ENCODE measurements around the gene CACNG5.
"Not testable (repeated sequence)": the region's sequence is repeated elsewhere in the genome, so short reads cannot be mapped to it uniquely, and the experiment has no call there.

Gene CACNG5

DNA sequence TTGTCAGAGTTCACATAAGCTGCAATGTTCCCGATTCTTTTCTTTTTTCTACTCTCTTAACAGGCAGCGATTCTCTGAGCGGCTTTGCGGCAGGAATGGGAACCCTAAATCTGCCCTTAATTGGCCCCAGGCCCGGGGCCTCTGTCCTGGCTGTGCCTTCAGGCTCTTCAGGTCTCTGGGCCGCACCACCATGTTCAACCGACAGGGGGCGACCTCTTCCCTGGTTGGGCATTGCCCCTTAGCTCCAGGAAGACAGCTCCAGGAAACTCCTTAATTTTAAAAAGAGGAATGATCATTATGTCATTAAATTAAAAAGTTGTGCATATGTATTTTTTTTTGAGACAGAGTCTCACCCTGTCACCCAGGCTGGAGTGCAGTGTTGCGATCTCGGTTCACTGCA lies 20.3 kb downstream of the CACNG5 start:
- no peak for DNase-seq

DNA sequence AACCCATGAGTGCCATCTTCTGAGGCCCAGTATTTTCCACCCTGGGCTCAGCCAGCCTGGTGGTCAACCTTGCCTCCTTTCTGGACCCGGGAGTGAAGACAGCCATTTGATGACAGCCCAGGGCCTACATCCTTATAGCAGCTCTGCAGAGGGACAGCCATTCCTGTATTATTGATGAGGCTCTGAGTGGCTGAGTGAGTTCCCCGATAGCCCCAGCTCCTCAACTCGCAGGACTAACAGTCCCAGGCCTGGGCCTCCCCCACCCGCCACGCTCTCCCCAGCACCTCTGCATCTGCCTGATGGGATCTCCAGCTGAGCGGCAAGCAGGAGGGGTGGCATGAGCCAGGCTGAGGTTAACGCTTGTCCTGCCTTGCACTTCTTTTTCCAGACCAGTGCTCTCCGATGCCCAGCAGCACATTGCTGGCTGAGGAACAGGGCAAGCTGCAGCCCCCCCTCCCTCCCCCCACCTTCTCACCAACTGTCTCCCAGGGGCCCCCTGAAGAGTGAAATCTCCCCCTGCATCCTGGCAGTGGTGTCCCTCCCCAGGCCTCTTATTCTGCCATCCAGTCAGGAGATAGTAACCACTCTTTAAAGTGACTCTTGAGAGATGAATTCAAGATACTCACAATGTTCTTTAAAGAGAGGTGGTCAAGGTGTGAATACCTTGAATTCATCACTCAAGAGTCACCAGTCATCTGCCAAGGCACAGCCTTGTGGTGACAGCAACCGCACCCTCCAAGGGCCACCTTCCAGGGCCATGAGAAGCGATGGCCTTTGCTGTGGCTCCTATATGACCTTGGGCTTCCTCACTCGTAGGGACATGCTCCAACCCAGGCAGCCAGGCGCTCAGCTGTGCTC lies 23.5 kb downstream of the CACNG5 start:
- DNase-seq: no peak

DNA sequence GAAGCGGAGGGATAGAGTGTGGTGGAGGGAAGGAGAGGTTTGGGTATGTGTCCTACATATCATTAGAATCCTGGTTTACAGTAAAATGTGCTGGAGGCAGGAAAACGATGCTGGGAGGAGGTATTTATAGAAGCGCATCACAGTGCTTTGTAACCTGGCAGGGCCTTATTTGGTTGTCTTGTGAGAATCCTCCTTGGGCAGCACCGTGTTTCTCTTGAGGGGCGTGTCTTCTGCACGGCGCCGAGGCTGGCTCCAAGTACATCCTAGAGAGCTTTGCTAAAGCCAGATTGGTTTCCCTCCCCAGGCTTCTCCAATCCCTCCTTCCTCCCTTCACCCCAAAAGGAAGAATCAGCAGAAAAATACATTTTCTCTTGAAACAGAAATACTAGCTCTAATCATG lies 24.4 kb downstream of the CACNG5 start:
- DNase-seq: no peak

DNA sequence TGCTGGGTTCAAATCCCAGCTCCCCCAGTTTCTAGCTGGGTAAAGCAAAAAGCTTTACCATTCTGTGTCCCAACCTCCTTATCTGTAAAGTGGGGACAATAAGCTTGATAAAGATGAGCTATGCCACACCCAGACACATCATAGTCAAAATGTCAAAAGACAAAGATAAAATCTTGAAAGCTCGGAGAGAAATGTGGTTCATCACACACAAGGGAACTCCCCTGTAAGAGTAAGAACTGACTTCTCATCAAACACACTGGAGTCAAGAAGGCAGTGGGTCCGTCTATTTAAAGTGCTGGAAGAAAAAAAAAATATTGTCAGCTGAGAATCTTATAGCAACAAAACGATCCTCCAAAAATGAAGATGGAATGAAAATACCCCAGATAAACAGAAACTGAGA lies 25.3 kb downstream of the CACNG5 start:
- no peak for DNase-seq

DNA sequence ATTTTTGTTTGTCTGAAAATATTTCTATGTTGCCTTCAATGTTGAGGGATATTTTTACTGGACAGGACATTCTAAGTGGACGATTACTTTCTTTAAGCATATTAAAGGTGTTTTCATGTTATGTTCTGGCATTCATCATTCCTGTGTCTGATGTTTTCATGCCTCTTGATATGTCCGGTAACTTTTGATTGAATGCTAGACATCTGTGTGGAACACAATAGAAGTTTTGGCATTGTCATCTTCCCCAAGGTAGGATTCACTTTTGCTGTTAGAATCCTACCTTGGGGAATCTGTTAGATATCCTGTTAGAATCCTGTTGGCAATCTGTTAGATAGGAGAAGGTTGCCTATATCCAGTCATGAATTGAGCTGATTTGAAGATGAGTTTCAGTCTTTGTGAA lies 28.9 kb downstream of the CACNG5 start:
- DNase-seq: no peak

DNA sequence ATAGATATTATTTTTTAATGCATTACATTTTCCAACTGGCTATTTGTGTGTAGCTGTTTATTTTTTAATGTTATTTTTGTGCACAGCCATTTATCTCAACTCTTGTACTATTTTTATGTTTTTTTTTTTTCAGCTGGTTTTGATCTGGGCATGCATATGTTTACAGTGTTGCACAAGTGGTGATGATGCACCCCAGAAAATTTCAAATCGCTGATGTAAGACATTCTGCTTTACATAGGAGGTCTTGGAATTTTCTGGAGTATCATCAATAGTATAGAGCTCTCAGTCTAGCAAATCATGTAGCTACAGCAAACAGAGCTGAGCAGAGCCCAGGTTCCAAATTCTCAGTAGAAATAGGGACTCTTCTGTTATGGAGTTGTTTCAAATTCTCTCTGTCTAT lies 30.2 kb downstream of the CACNG5 start:
- DNase-seq: no peak

DNA sequence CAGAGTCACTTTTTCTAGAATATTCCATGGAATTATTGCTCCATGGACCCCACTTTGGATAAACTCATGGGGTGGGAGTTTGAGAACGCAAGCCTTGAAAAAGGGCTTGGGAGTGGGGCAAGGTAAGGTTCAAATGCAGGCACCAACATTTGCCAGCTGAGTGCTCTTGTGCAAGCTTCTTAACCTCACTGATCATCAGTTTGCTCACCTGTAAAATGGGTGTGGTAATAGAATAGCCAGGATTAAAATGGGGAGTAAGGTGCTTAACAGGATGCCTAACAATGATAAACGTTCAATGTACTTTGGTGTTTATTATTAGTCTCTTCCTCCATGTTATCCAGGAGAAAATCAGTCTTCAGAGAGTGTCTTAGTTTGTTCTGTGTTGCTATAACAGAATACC lies 39.0 kb downstream of the CACNG5 start:
- DNase-seq: no peak

DNA sequence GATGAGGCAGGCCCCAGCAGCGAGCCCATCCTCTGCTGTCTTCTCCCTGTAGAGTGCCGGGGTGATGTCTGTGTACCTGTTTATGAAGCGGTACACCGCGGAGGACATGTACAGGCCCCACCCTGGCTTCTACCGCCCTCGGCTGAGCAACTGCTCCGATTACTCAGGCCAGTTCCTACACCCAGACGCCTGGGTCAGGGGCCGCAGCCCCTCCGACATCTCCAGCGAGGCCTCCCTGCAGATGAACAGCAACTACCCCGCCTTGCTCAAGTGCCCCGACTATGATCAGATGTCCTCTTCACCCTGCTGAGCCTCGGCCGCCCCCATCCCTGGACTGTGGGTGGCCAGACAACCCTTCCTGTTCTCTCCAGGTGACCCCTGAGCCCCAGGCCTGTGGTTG lies 50.0 kb downstream of the CACNG5 start:
- DNase-seq: no peak

DNA sequence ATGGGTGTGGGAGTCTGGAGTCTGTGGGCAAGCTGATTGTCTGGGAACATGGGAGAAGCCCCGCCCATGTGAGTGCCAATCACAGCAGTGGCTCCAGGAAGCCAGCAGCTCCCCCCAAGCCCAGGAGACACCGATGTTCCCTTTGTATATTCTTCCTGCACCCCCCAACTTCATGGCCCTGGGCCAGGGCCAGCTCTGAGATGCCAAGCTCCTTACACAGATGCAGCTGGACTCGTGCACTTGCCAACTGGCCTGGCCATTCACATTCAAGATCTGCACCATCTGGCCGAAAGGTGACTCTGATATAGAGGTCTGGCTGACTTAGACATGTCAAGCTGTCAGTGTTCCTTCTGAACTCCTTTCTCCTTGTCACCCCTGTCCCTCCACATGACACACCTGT lies 50.5 kb downstream of the CACNG5 start:
- peak; percentile 58 for DNase-seq

DNA sequence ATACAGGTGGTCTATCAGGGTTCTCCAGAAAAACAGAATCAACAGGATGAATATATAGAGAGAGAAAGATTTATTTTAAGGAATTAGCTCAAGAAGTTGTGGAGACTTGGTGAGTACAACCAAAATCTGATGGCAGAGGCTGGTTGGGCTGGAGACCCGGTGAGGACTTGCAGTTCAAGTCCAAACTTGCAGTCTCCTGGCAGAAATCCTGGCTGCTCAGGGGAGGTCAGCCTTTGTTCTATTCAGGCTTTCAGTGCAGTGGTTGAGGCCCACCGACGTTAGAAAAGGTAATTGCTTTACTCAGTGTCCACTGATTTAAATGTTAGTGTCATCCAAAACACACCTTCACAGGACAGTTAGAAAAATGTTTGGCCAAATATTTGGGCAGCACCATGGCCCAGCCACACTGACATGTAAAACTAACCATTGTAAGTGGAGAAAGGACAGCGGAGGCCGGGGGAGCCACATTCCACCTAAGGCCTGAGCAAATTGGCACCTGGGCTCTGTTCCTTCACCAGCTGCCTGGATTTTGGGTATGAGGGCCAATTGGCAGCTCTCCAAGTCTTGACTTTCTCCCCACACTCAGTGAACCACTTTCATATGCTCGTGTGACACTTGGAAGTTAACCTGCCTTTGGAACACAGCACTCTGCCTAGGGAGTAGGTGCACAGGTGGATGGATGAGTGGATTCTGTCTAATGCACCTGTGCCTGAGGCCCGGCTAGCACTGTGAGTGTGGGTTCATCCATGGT lies 54.7 kb downstream of the CACNG5 start:
- DNase-seq: no peak

DNA sequence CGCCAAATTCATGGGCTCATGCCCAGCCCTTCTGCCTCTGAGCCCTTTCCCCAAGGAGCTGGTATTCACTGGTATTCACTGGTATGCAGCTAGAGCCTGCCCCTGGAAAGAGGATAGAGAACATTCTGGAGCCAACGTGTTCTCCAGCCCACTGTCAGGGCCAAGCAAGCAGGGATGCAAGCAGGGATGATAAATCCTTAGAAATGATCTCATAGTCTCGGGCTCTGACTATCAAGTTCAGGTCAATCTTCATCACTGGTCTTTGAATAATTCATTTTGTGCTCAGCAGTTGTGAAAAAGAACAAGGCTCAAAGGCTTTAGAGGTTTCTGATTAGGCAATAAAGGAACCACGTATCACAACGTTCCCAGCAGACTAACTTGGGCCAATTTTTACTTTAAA lies 57.3 kb downstream of the CACNG5 start:
- DNase-seq: no peak

DNA sequence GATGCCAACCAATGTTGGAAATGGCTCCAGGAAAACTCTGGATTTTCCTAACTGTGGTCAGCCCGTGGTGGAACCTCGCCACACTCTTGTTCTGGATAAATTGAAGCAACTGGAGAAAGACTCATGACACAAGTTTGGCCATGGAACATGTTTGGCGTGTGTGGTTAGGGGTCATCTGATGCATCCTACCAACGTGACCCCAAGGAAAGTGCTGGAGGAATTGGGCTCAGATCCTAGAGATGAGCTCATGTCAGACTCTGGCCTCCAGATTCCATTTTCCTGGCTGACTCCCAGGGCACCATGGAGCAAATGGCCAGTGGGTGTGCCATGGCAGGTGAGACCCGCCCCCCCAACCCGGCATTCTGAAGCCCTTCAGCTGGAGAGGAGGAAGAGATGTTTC lies 58.5 kb downstream of the CACNG5 start:
- DNase-seq: no peak

DNA sequence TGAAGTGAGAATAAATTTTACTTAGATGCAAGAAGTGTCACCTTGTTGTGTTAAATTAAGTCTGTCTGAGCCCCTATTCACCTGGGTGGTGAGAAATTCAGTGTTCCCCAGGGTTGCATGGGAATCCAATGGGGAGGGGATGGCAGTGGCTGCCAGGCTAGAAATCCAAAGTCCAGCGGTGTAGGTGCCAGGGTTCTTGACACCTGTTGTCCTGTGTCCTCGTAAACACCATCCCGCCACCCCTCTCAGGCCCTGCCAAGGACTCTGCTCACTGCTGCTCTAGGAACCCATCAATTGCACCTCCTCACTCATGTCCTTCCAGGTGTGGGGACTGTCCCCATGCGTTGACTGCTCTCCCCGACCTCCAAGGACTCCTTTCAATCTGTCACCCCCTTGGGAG lies 58.9 kb downstream of the CACNG5 start:
- DNase-seq: no peak

DNA sequence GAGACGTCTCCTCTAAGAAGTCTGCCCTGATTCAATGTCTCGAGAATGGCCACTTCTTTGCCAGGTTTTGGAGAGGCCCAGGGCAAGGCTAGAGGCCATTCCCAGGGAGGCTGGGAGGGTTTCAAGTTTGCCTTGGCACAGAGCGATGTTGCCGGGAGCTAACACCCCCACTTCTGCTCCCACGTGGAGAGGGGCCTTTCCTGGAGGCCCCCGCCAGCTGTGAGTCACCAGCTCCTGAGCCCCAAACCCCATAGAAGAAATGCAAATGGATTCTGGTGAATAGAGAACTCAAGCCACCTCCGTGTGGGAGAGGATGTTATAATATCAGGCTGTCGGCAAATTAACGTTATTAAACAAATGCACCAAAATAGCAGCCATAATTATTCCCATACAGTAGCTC lies 62.2 kb downstream of the CACNG5 start:
- no peak for DNase-seq

DNA sequence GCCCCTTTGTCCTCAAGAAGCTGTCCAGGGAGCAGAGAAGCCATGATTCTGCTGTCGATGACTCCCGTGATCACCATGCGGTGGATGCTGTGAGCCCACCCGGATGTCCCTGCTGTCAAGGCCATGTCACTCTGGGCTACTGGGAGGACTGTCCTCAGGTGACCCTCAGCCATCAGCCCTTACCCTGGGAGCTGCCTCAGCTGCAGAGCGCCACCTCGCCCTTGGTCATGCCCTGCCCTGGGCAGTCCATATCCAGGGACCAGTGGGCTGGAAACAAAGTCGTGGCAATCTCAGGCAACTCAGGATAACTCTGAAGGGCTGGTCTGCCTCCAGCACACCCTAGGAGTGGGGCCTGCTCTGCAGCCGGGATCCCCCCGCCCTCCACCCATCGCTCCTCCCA lies 63.6 kb downstream of the CACNG5 start:
- DNase-seq: no peak

DNA sequence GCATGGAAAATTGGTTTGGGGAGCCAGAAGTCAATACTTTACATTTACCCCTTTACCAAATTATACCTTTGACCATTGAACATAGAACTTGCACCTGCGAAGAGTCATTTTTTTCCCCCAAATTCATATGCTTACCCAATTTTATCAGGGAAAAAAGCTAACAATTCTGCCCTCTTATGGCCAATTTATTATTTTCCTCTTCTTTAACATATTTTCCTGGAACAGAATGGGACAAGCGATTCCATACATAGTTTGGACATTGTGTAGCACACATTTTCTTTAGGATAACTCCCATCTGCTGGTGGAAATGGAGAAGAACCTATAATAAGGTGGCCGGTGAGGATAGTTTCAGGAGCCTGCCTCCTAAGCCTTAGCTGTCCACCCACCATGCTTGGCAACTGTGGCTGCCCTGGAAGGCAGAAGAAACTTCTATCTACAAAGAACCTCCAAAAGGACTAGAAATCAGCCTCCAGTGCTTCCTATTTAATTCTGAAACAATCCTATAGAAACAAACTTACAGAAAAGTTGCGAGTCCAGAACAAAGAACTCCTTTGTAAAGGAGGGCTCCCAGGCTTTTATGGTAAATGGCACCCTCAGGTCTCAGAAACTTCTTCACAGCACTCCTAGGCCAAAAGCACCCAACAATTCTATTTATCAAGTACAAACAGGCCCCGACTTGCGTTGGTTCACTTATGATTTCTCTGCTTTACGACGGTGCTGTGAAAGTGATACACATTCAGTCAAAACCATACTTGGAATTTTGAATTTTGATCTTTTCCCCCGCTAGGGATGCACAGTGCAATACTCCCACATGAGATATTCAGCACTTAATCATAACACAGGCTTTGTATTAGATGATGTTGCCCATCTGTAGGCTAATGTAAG lies 65.5 kb downstream of the CACNG5 start:
- DNase-seq: peak; percentile 22

DNA sequence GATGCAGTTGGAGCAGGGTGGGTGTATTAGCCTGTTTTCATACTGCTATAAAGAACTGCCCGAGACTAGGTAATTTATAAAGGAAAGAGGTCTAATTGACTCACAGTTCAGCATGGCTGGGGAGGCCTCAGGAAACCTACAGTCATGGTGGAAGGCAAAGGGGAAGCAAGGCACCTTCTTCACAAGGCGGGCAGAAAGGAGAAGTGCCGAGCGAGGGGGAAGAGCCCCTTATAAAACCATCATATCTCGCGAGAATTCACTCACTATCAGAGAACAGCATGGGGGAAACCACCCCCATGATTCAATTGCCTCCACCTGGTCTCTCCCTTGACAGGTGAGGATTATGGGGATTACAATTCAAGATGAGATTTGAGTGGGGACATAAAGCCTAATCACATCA lies 68.4 kb downstream of the CACNG5 start:
- DNase-seq: not testable (repeated sequence)

DNA sequence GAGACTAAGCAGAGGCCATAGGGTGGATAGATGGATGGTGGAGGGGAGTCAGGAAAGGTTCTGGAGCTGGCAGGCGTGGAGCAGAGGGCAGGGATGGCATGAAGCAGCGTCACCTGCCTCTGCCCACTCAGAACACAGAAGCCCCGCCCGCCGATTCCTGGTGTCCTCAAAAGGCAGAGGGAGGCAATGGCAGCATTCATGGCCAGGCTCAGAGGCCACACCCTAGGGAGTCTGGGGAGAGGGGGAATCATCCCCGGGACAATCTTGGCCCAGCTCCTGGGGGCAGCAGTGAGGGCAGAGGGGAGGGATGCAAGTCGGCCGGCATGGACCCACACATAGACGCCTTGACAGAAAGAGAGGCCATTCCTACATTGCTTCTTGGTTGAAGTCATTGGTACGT lies 68.9 kb downstream of the CACNG5 start:
- DNase-seq: no peak

DNA sequence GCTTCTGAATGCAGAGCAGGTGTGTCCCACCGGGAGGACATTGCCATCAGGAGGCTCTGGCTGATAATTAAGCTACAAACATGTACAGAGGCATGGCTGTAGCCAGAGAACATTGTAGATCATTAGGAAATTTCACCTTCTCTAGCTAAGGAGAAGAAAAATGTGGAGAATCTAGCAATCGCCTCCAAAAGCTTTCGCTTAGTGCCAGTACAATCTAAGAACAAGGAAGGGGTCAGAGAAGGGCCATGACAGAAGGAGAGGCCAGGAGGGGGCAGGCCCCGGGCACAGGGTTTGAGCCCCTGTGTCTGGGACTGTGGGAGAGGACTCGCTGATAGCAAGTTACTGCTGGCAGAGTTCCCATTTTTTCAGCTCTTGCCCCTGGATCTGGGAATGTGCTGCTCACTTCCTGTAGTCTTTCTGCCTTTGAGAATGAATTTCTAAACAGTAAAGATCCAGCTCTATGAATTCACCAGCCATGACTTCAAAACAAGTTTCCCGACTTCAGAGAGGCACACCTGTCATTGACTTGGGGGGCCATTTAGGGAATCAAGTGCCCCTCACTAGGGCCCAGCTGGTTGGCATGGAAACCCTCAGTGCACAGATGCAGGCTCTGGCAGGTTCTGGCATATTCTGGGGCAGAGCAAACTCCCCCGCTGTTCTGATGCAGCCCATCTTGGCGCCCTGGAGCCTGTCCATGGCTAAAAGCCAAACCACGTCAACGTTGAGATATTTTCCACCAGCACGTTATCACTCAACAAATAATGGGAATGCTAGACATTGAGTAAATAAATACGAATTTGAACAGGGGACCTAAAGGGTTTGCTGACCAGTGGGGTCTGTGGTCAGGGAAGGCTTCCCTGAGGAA lies 70.1 kb downstream of the CACNG5 start:
- peak; percentile 95 for DNase-seq

DNA sequence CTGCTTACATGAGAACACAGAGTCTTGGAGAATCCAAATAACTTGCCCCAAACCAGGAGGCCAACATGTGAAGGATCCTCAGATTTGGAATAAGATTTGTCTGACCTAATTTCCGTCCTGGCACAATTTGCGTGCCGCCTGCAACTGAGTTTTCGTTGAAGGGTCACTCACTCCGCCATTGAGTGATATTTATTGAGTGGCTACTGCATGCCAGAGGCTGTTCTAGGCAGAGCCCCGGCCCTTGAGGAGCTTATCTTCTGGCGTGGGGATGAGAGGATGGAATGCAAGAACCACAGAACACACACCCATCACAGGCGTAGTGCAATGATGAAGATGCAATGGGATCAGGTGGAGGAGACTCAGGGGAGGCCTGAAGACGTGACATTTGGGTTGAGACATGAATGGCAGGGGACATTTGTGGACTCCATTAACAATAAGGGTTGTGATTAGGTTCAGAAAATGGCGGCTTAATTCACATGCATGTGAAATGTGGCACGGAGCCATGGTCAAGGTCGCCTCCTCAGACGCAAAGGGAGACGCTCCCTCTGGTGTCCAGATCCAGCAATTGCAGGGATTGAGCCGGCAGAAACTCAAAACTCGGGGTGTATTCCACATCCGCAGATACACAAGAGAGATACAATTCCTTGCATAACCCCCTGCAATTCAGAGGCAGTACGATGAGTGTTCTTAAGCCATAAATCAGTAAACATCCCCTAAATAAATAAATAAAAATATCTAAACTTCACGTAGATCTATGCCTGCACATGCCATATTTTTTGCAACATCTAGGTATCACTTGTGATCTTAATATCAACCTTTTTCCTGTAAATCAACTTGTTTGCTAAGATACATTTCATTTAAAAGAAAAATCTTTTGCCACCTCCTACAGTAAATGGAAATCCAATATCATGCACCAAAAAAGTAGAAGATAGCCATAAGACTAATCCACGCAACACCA lies 71.7 kb downstream of the CACNG5 start:
- peak; percentile 79 for DNase-seq

DNA sequence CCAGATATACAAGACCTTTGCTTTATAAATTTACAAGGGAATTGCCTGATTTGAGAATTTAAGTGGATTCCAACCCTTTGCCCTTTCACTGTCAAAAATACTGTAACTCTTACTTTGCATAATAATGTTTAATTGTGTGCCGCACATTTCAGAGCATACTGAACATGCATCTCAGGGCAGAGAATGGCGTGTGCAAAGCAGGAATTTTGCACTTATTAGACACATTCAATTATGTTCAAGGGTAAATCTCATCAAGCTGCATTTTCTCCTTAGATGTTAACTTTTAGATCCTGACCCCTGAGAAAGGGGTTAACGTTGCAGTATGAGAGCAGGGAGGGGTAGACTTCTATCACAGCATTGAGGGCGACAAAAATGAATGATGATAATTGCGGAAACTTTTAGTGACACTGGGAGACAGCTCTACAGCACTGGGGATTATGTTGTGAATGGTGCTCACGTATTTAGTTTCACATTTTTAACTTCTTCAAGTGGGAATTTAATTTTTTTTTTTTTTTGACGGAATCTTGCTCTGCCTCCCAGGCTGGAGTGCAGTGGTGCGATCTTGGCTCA lies 75.0 kb downstream of the CACNG5 start:
- no peak for DNase-seq
